Suppressor macrophage treated with lipopolysaccharide for 1 hour (primary cell): ENCODE data around the gene PTH1R.

Experiments used
- DNase-seq, 3 donors: peaks; one replicate each; pipeline ENCODE4 v3.0.0-alpha.2; 2020 to 2022

PTH1R gene

GRCh38 chr3:46916799-46917198, 39.3 kb downstream of the PTH1R start:
- DNase-seq: no peak

- DNase-seq: no peak
These were observed 39.7 kb downstream of the PTH1R start for GRCh38 chr3:46917257-46917656.

GRCh38 chr3:46918202-46918601, 40.7 kb downstream of the PTH1R start:
- no peak for DNase-seq

- no peak for DNase-seq
These were observed 41.1 kb downstream of the PTH1R start for GRCh38 chr3:46918634-46919033.

GRCh38 chr3:46921041-46921440, 43.5 kb downstream of the PTH1R start:
- DNase-seq: no peak

GRCh38 chr3:46921871-46922271, 44.4 kb downstream of the PTH1R start:
- DNase-seq: no peak

GRCh38 chr3:46922426-46922825, 44.9 kb downstream of the PTH1R start:
- no peak for DNase-seq

- no peak for DNase-seq
These were observed 45.5 kb downstream of the PTH1R start for GRCh38 chr3:46922871-46923558.

- peak; percentile 65 to 73 (median 73) for DNase-seq
These were observed 46.2 kb downstream of the PTH1R start for GRCh38 chr3:46923559-46924350.

- no peak for DNase-seq
These were observed 47.5 kb downstream of the PTH1R start for GRCh38 chr3:46924921-46925584.

- peak in 2 of 3 donors; percentile 30 to 38 for DNase-seq
These were observed 48.0 kb downstream of the PTH1R start for GRCh38 chr3:46925585-46925934.

- DNase-seq: peak; percentile 69 to 75 (median 74)
These were observed 48.5 kb downstream of the PTH1R start for GRCh38 chr3:46926039-46926438.

- DNase-seq: no peak
These were observed 48.9 kb downstream of the PTH1R start for GRCh38 chr3:46926447-46926846.

GRCh38 chr3:46926871-46927717, 49.6 kb downstream of the PTH1R start:
- DNase-seq: peak; percentile 86 to 92 (median 92)

GRCh38 chr3:46927718-46928073, 50.2 kb downstream of the PTH1R start:
- DNase-seq: no peak

GRCh38 chr3:46928282-46928681, 50.8 kb downstream of the PTH1R start:
- peak; percentile 56 to 70 (median 60) for DNase-seq

GRCh38 chr3:46929324-46929723, 51.8 kb downstream of the PTH1R start:
- peak; percentile 31 to 43 (median 36) for DNase-seq

GRCh38 chr3:46930166-46930944, 52.8 kb downstream of the PTH1R start:
- peak; percentile 89 to 97 (median 96) for DNase-seq

- peak; percentile 34 to 50 (median 47) for DNase-seq
These were observed 53.5 kb downstream of the PTH1R start for GRCh38 chr3:46930945-46931403.

- DNase-seq: peak; percentile 40 to 70 (median 66)
These were observed 54.3 kb downstream of the PTH1R start for GRCh38 chr3:46931631-46932331.
